GM21786 (cell line): ENCODE measurements around the gene BRPF3.

Experiments used
- ATAC-seq: cut with Tn5 transposase; IDR thresholded peaks from one replicate; pipeline ENCODE4 v1.9.1; 2021; ENCODE audit not compliant: unreplicated experiment

BRPF3 gene

GRCh38 chr6:36266913-36267644 lies 70.5 kb downstream of the BRPF3 start:
- ATAC-seq, result no peak

DNA sequence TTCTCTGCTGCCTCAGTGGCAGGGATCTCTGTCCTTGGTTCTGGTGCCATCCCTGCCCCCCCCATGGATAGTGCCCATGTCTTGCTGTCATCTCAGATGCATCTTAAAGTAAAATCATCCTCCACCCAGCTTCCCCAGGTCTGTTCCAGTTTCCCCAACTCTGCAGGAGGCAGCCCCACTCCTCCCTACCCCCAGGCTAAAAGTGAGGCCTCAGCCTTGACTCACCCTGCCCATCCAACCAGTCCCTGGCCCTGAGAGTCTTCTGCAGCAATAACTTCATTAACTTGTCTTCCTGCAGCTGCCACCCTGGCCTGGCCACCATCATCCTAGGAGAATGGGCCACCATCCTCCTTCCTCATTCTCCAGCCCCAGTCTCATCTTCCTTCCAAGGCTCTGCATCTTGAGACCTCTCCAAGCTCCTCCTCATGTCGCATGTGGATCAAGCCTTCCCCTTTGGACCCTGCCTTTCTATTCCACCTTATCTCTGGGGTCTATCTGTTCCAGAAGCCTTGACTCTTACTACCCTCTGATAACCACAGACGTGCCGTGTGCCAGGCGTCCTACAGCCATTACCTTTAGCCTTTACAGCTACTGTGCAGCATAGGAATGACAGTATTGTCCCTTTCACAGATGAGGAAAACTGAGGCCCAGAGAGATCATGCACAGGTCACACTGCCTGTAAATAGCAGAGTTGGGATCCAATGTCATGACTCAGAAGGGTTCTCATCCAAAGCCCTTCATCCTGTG lies 71.4 kb downstream of the BRPF3 start:
- no peak for ATAC-seq

DNA sequence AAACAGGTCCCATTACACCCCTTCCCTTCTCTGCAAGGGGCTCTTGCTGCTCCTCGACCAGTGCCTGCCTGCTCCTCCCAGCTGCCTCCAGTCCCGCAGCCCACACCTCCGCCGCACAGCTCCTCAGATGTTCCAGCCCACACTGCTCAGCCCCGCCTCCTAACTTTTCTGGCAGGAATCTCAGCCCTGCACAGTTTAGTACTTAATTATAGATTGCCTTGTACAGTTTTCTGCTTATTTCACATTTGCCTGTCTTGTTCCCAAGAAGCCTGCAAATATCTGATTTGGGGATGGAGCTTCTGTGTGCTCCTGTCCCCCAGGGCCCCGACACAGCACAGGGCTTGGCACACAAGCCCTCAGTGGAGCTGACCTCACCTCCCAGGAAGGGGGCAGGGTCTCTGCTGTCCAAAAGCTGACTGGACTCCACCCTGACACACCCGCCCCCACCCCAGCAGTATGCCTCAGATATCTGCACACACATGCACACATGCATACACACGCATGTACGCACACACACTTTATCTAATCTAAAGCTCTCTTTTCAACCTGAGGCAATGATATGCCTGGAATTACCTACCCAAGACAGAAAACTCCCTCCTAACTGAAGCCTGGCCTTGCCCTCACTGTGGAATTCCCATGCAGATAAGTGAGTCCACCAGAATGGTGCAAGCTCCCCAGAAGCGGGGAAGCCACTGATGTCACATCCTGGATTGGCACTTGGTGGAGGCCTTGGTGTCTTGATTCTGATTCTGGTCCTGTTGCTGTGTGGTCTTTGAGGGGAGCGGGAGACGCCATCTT lies 72.1 kb downstream of the BRPF3 start:
- no peak for ATAC-seq

DNA sequence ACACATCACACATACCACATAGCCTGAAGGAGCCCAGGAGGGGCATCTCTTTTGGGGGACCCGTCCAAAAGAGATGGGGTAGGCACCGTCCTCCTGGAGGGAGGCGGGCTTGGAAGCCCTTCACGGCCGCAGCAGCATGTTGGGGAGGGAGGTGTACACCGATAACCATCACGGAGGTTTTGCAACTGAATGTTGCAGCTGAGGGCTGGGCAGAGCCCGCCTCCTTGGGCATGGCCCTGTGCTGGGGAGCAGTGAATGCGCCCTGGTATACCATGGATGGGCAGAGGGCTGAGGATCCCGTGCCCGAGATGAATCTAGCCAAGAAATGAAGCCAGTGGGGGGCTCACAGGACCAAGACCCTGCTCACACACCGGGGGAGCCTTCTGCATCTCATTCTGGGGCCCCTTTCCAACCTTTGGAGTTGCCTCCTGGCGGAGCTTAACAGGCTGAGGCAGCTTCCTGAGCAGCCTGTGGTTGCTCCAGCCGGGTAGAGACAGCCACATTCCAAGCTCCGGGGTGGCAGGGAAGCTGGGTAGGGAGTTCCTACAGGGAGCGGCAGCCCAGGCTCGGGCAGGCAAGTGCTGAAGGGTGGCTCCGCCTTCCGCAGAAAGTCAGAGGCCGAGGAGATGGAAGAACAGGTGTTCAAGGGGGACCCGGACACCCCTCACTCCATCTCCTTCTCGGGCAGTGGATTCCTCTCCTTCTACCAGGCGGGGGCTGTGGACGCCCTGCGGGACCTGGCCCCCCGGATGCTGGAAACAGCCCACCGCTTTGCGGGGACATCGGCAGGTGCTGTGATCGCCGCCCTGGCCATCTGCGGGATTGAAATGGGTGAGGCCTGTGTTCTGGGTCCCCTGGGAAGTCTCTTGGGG lies 73.5 kb downstream of the BRPF3 start, which contains the start of gene PNPLA1:
PNPLA1 (plus strand) TSS at position 227 of the 872 bp plus-strand sequence; CDS start at position 627, 400 bp downstream.
- ATAC-seq, result no peak

- ATAC-seq, result no peak
These were observed 75.7 kb downstream of the BRPF3 start for GRCh38 chr6:36272234-36272633.

GRCh38 chr6:36273067-36273466 lies 76.5 kb downstream of the BRPF3 start:
- no peak for ATAC-seq

DNA sequence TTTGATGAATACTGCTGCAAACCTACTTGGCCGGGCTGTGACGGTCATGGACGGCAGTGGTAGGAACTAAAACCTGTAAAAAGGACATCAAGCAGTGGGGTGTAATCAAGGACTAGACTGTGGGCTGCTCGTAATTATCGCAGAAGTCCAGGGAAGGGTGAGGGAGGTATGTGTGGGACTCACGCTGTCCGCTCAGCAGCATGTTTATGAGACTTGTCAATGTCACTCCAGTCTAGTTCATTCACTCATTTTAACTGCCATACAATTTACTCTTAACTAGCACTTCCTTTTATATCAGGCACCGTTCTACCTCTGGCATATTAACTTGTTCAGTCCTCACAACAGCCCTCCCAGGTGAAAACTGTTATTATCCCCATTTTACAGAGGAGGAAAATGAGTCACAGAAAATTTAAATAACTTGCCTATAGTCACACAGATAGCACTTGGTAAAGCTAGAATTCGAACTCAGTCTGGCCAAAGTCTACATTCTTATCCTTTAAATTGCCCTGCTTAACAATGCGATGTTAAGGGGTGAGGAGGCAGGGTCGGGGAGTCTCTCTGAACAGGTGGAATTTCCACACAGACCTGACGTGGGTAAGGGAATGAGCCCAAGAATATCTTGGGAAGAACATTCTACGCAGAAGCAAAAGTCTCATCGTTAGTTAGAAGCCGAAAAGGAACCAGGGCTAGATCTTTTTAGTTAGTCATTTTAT lies 77.4 kb downstream of the BRPF3 start:
- ATAC-seq, result no peak

- no peak for ATAC-seq
These were observed 80.3 kb downstream of the BRPF3 start for GRCh38 chr6:36276581-36277536.

GRCh38 chr6:36277946-36278470 lies 81.5 kb downstream of the BRPF3 start:
- no peak for ATAC-seq

- no peak for ATAC-seq
These were observed 83.9 kb downstream of the BRPF3 start for GRCh38 chr6:36280467-36280866.

GRCh38 chr6:36280983-36281382 lies 84.4 kb downstream of the BRPF3 start:
- no peak for ATAC-seq
